Erythroblast (primary cell): ENCODE data around the gene MDGA2.

ENCODE experiments used
- GATA1 ChIP-seq: IDR thresholded peaks from 2 replicates; pipeline ENCODE4 v1.6.1; 2011; ENCODE audit warnings: low read depth, mild to moderate bottlenecking, control low read depth, low read length, moderate library complexity
- POLR2A ChIP-seq: IDR thresholded peaks from 2 replicates; pipeline ENCODE4 v1.6.1; 2011; ENCODE audit warnings: mild to moderate bottlenecking, low read length

GRCh38 chr14:47103771-47104170 lies 571.6 kb downstream of the MDGA2 start:
- TF ChIP-seq POLR2A (no peak), GATA1 (no peak)
